ENCODE measurements around the gene TENM4. TPM values are rescaled to one million over a fixed set of nuclear protein-coding genes. Genes with fewer than 3 reads are reported as not detected.

TENM4 gene
- total and polyA plus RNA-seq, 2 experiments from 2014 or later = 19.0 to 105 TPM

DNA sequence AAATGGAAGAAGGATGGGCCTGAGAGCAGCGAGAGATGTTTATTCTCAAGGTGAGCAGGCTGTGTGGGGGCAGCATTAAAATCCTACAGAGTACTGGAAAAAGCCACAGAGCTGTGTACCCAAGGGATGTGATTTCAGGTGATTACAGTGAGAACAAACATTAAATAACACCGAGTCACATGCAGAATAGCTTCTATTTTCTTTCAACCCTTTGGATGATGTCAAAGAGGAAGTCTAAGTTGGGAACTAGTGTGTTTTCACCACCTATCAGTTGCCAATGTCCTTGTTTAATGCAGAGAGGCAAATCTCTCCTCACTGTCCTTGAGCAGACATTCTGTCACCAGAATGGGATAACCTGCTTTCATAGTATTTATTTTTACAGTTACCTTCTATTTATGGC, 486.6 kb downstream of the TENM4 start:
- Histone ChIP-seq H3K4me1 (ENCODE audit: low read depth) (peaks cover 69% of the 10 kb centered on the region), H3K36me3 (no peaks in the 10 kb centered on the region), H3K27me3 (no peaks in the 10 kb centered on the region), H3K9me3 (ENCODE audit: low read depth) (no peaks in the 10 kb centered on the region), H3K4me3 (no peak overlapping the region), H3K27ac (peak overlapping the region; percentile 54)
- TF ChIP-seq, protein P1, sequence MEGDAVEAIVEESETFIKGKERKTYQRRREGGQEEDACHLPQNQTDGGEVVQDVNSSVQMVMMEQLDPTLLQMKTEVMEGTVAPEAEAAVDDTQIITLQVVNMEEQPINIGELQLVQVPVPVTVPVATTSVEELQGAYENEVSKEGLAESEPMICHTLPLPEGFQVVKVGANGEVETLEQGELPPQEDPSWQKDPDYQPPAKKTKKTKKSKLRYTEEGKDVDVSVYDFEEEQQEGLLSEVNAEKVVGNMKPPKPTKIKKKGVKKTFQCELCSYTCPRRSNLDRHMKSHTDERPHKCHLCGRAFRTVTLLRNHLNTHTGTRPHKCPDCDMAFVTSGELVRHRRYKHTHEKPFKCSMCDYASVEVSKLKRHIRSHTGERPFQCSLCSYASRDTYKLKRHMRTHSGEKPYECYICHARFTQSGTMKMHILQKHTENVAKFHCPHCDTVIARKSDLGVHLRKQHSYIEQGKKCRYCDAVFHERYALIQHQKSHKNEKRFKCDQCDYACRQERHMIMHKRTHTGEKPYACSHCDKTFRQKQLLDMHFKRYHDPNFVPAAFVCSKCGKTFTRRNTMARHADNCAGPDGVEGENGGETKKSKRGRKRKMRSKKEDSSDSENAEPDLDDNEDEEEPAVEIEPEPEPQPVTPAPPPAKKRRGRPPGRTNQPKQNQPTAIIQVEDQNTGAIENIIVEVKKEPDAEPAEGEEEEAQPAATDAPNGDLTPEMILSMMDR (IDR thresholded peaks at IDR 0.05; ENCODE audit: low read depth, low read length) = no peak
- no peak for DNase-seq (ENCODE audit: low read depth in 1 of 2, low spot score in 1 of 2)

DNA sequence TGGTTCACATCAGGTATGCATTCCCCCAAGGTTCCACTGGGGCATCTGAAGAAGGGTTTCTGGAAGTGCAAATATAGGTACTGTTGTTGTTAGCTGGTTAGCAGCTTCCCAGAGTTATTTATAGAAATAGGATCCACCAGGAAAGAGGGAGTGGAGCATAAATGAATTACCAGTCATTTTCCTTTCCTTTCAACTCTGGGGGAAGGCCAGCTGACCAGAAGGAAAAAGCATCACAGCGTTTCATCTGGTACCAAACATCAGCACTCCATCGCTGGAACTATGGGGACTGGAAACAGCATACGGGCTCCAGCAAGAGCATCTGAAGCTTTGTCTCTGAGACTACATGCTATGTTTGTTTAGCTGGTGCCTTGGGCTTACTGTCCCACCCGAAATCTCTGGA, 487.9 kb downstream of the TENM4 start:
- Histone ChIP-seq H3K9me3 (ENCODE audit: low read depth) (no peaks in the 10 kb centered on the region), H3K4me1 (ENCODE audit: low read depth) (peaks cover 70% of the 10 kb centered on the region), H3K27me3 (no peaks in the 10 kb centered on the region), H3K27ac (no peak overlapping the region), H3K36me3 (no peaks in the 10 kb centered on the region), H3K4me3 (no peak overlapping the region)
- TF ChIP-seq, protein P1 (IDR thresholded peaks at IDR 0.05; ENCODE audit: low read depth, low read length) = no peak
- DNase-seq (ENCODE audit: low read depth in 1 of 2, low spot score in 1 of 2) = no peak

DNA sequence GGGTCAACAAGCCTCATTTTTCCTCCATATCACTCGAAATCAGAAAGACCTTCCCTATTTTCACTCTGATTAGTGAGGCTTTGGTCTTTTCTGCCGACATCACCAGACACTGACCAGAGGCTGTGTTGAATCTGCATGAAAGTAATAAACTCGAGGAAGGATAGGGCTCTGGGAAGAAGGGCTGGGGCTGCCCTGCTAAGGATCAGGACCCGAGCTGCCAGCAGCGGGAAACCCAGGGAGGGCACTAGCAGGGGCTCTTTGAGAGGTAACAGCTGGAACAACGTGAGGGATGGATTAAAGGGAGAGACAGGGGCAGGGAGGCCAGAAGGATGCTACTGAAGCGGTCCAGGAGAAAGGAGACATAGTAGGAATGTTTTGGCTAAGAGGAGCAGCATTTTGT, 488.7 kb downstream of the TENM4 start:
- H3K9me3 ChIP-seq (ENCODE audit: low read depth) = no peaks in the 10 kb centered on the region
- no peaks in the 10 kb centered on the region for H3K27me3 ChIP-seq
- TF ChIP-seq, protein P1 (IDR thresholded peaks at IDR 0.05; ENCODE audit: low read depth, low read length) = no peak
- no peak overlapping the region for H3K4me3 ChIP-seq
- no peak for DNase-seq (ENCODE audit: low read depth in 1 of 2, low spot score in 1 of 2)
- H3K36me3 ChIP-seq = no peaks in the 10 kb centered on the region
- peaks cover 74% of the 10 kb centered on the region for H3K4me1 ChIP-seq (ENCODE audit: low read depth)
- no peak overlapping the region for H3K27ac ChIP-seq

DNA sequence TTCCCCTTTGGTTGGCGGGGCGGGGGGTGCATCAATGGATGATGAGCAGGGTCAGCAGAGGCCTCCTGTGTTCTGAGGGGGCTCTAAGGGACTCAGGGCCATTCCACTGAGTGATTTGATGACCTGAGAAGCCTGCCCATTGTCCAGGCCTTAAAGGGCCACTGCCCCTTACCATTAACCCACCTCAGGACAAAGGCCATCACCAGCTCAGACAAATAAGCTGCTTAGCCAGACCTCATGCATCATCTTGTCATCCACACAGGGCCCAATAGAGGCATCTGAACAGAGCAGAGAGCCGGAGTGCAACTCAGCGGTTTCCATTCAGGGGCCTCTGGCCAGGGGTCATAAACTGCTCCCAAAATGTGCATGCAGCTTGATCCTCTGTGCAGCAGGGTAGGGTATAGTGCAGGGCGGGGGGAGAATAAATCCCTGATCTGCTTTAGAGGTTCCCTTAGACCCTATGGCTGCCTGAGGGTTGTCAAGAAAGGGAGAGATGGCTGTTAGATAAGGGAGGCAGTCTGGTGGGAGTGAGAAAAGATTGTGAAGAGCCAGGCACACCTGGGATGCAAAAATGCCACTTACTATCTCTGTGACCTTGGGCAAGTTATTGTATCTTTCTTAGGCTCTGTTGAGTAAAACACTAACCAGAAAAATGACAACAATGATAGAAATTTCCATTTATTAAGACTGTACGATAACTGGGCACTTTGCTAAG, 490.7 kb downstream of the TENM4 start:
- no peaks in the 10 kb centered on the region for H3K36me3 ChIP-seq
- H3K4me3 ChIP-seq = no peak overlapping the region
- peaks cover 62% of the 10 kb centered on the region for H3K4me1 ChIP-seq (ENCODE audit: low read depth)
- H3K9me3 ChIP-seq (ENCODE audit: low read depth) = no peaks in the 10 kb centered on the region
- H3K27ac ChIP-seq = no peak overlapping the region
- H3K27me3 ChIP-seq = no peaks in the 10 kb centered on the region
- TF ChIP-seq, protein P1 (IDR thresholded peaks at IDR 0.05; ENCODE audit: low read depth, low read length) = no peak
- DNase-seq (ENCODE audit: low read depth in 1 of 2, low spot score in 1 of 2) = no peak

DNA sequence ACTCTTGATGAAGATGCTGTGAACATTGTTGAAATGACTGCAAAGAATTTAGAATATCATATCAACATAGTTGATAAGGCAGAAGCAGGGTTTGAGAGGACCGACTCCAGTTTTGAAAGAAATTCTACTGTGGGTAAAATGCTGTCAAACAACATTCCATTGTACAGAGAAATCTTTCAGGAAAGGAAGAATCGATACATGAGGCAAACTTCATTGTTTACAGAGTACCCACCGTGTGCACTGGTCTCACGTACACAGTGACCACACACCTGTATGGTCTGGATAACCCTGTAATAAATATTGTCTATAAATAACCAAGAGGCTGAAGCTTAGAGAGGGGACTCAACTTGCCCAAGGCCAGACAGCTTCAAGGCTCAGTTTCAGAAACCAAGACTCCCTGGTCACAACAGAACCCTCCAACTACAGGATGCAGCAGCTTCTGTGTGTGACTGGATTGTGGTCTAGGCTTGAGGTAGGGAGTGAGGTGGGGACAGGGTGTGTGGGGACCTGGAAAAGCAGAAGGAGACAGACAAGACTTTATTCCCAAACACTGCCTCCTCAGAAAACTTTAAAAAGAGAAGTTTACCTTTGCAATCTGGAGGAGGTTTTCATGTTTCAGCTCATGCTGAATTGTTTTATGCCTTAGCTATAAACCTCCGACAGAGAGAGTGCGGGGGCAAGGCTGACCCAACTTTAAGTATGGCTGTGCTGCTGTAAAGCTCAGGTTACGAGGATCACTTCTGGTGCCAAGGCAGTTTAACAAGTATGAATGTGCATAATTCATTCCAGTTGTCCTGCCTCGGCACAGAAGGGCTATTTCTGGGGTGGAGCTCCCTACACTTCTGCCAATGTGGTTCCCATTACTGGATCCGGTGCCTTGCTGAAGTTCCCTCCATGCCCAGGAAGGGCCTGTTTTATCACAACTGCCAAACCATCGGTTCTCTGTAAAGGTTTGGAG, 493.6 kb downstream of the TENM4 start:
- TF ChIP-seq, protein P1 (IDR thresholded peaks at IDR 0.05; ENCODE audit: low read depth, low read length) = no peak
- H3K27me3 ChIP-seq = no peaks in the 10 kb centered on the region
- no peaks in the 10 kb centered on the region for H3K9me3 ChIP-seq (ENCODE audit: low read depth)
- no peak overlapping the region for H3K4me3 ChIP-seq
- DNase-seq (ENCODE audit: low read depth in 1 of 2, low spot score in 1 of 2) = no peak
- H3K4me1 ChIP-seq (ENCODE audit: low read depth) = peaks cover 62% of the 10 kb centered on the region
- H3K27ac ChIP-seq = no peak overlapping the region
- no peaks in the 10 kb centered on the region for H3K36me3 ChIP-seq

Data from cardiac muscle cell (in vitro differentiated cells and primary cell).